ENCODE measurements around the gene SERINC1. TPM values are rescaled to one million over a fixed set of nuclear protein-coding genes. Genes with fewer than 3 reads are reported as not detected.

SERINC1 gene
- polyA plus RNA-seq, 1 experiment: 89.7 TPM

- Histone ChIP-seq H3K27me3 (ENCODE audit: control insufficient read depth, insufficient read depth, low read length) (no peaks in the 10 kb centered on the region), H3K4me3 (ENCODE audit: low read depth, low read length) (no peak overlapping the region), H3K36me3 (ENCODE audit: control insufficient read depth, insufficient read depth, low read length) (no peaks in the 10 kb centered on the region)
- ChIA-PET POLR2A (no interaction called here), CTCF (interaction anchor here (2.6 kb wide), 1 partner anchor 36 kb away, joined by 12 read pairs; no protein-coding TSS in a partner anchor)
- no peak for DNase-seq (ENCODE audit: low read depth)
- TF ChIP-seq, protein P1, sequence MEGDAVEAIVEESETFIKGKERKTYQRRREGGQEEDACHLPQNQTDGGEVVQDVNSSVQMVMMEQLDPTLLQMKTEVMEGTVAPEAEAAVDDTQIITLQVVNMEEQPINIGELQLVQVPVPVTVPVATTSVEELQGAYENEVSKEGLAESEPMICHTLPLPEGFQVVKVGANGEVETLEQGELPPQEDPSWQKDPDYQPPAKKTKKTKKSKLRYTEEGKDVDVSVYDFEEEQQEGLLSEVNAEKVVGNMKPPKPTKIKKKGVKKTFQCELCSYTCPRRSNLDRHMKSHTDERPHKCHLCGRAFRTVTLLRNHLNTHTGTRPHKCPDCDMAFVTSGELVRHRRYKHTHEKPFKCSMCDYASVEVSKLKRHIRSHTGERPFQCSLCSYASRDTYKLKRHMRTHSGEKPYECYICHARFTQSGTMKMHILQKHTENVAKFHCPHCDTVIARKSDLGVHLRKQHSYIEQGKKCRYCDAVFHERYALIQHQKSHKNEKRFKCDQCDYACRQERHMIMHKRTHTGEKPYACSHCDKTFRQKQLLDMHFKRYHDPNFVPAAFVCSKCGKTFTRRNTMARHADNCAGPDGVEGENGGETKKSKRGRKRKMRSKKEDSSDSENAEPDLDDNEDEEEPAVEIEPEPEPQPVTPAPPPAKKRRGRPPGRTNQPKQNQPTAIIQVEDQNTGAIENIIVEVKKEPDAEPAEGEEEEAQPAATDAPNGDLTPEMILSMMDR (IDR thresholded peaks at IDR 0.05; ENCODE audit: insufficient read depth, low read depth, low read length): no peak
These were observed 23.2 kb upstream of the SERINC1 start for GRCh38 chr6:122494665-122495272.

GRCh38 chr6:122491919-122492555 is 20.4 kb upstream of the SERINC1 start:
- ChIA-PET CTCF (interaction anchor here (0.6 to 7.4 kb wide), 27 partner anchors 9 to 377 kb away, joined by 3 to 101 read pairs (median 3); partner anchors contain the start of gene HSF2), POLR2A (no interaction called here)
- Histone ChIP-seq H3K4me3 (ENCODE audit: low read depth, low read length) (no peak overlapping the region), H3K27me3 (ENCODE audit: control insufficient read depth, insufficient read depth, low read length) (no peaks in the 10 kb centered on the region), H3K36me3 (ENCODE audit: control insufficient read depth, insufficient read depth, low read length) (no peaks in the 10 kb centered on the region)
- no peak for DNase-seq (ENCODE audit: low read depth)
- TF ChIP-seq, protein P1 (IDR thresholded peaks at IDR 0.05; ENCODE audit: insufficient read depth, low read depth, low read length): peak; percentile 96

- DNase-seq (ENCODE audit: low read depth): no peak
- Histone ChIP-seq H3K4me3 (ENCODE audit: low read depth, low read length) (no peak overlapping the region), H3K36me3 (ENCODE audit: control insufficient read depth, insufficient read depth, low read length) (no peaks in the 10 kb centered on the region), H3K27me3 (ENCODE audit: control insufficient read depth, insufficient read depth, low read length) (no peaks in the 10 kb centered on the region)
- TF ChIP-seq, protein P1 (IDR thresholded peaks at IDR 0.05; ENCODE audit: insufficient read depth, low read depth, low read length): no peak
- ChIA-PET POLR2A (interaction anchor here (0.6 kb wide), 1 partner anchor 39 kb away, joined by 3 read pairs; no protein-coding TSS in a partner anchor), CTCF (interaction anchor here (1.1 to 7.4 kb wide), 14 partner anchors 11 to 379 kb away, joined by 3 to 101 read pairs (median 7); no protein-coding TSS in a partner anchor)
These were observed 19.0 kb upstream of the SERINC1 start for GRCh38 chr6:122490607-122491006.

DNA sequence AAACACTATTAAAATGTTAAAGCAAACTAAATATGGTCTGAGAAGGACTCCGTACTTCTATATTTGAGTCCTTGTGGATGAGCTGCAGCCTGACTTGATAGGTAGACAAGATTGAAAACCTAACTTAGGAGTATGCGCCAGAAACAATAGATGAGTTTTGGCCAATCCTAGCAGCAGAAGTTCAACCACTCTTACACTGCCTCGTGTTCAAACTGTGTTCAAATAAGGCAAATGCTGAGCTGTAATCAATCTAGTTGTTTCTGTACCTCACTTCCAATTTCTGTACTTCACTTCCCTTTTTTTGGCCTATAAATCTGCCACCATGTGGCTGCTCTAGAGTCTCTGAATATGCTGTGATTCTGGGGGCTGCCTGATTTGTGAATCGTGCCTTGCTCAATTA is 13.2 kb upstream of the SERINC1 start:
- no peaks in the 10 kb centered on the region for H3K36me3 ChIP-seq (ENCODE audit: control insufficient read depth, insufficient read depth, low read length)
- ChIA-PET POLR2A (no interaction called here), CTCF (interaction anchor here (0.9 to 1.8 kb wide), 2 partner anchors 10 to 46 kb away, joined by 3 to 6 read pairs; no protein-coding TSS in a partner anchor)
- no peaks in the 10 kb centered on the region for H3K27me3 ChIP-seq (ENCODE audit: control insufficient read depth, insufficient read depth, low read length)
- TF ChIP-seq, protein P1 (IDR thresholded peaks at IDR 0.05; ENCODE audit: insufficient read depth, low read depth, low read length): no peak
- no peak for DNase-seq (ENCODE audit: low read depth)
- no peak overlapping the region for H3K4me3 ChIP-seq (ENCODE audit: low read depth, low read length)

DNA sequence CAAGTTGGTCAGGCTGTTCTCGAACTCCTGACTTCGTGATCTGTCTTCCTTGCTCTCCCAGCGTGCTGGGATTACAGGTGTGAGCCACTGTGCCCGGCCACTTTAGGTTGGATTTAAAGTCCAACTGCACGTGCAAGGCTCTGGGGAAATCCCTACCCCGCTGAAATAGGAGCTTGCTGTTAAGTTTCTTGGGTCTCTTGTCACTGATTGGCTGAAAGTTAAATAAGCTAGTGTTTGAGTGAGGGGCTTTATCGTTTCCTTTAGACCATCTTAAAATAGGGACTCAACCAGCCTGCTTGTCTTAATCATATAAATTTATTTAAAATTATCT is 11.1 kb upstream of the SERINC1 start:
- Histone ChIP-seq H3K27me3 (ENCODE audit: control insufficient read depth, insufficient read depth, low read length) (no peaks in the 10 kb centered on the region), H3K36me3 (ENCODE audit: control insufficient read depth, insufficient read depth, low read length) (no peaks in the 10 kb centered on the region), H3K4me3 (ENCODE audit: low read depth, low read length) (no peak overlapping the region)
- ChIA-PET POLR2A (no interaction called here), CTCF (interaction anchor here (1.0 to 2.3 kb wide), 2 partner anchors 9 to 47 kb away, joined by 3 to 13 read pairs; no protein-coding TSS in a partner anchor)
- TF ChIP-seq, protein P1 (IDR thresholded peaks at IDR 0.05; ENCODE audit: insufficient read depth, low read depth, low read length): no peak
- no peak for DNase-seq (ENCODE audit: low read depth)

Measured in BJ (cell line).